GM12878 (cell line): ENCODE data around the gene BCAT1.

Experiments used
- CEBPB ChIP-seq, 2 experiments: fragments of 150-350 bp in 1 of 2; IDR thresholded peaks; 2 replicates each; pipeline ENCODE4 v1.6.1; 2012 to 2014; ENCODE audit warnings: low read depth in 2 of 2, low read length in 2 of 2, borderline replicate concordance in 1 of 2, inconsistent platforms in 1 of 2
- RFX5 ChIP-seq: IDR thresholded peaks from 2 replicates; pipeline ENCODE4 v1.6.1; 2011; ENCODE audit warnings: low read depth, low read length, improper control_type of control experiment
- SP1 ChIP-seq: IDR thresholded peaks from one replicate; pipeline ENCODE4 v1.6.1; 2011; ENCODE audit warnings: low read depth, low read length
- TARDBP ChIP-seq: IDR thresholded peaks from 2 replicates; pipeline ENCODE4 v1.6.1; 2016; ENCODE audit warnings: borderline replicate concordance
- TF ChIP-seq, protein P1 (sequence below), 3 experiments: IDR thresholded peaks in 2 of 3; conservative IDR thresholded peaks in 1 of 3; 2 replicates each; pipeline ENCODE4 v1.5.1; 2011; ENCODE audit warnings: low read depth in 3 of 3, low read length in 3 of 3, mild to moderate bottlenecking in 3 of 3, control low read depth in 2 of 3, moderate library complexity in 2 of 3, inconsistent platforms in 1 of 3, mixed read lengths in 1 of 3; ENCODE audit not compliant: control insufficient read depth in 2 of 3, insufficient read depth in 1 of 3; ENCODE audit errors: extremely low read depth in 1 of 3

DNA sequence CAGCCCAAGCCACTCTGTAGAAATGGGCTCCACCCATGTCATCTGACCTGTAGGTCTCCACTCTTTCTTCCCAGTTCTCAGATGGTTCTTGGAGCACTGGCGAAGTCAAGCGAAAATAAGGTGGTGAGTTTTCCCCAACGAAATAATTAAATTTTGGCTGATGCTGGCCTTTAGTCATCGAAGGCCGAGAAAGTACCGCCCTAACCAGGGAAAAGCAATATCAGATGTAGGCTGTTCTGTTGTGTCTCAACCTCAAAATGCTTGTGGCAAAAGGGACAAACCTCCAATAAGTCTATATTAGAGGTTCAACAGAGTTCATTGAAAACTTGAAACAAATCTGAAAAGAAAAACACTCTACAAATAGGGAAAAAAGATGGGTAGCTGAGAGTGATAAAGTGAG, 48.6 kb upstream of the BCAT1 start:
- TF ChIP-seq, protein P1, sequence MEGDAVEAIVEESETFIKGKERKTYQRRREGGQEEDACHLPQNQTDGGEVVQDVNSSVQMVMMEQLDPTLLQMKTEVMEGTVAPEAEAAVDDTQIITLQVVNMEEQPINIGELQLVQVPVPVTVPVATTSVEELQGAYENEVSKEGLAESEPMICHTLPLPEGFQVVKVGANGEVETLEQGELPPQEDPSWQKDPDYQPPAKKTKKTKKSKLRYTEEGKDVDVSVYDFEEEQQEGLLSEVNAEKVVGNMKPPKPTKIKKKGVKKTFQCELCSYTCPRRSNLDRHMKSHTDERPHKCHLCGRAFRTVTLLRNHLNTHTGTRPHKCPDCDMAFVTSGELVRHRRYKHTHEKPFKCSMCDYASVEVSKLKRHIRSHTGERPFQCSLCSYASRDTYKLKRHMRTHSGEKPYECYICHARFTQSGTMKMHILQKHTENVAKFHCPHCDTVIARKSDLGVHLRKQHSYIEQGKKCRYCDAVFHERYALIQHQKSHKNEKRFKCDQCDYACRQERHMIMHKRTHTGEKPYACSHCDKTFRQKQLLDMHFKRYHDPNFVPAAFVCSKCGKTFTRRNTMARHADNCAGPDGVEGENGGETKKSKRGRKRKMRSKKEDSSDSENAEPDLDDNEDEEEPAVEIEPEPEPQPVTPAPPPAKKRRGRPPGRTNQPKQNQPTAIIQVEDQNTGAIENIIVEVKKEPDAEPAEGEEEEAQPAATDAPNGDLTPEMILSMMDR (IDR thresholded peaks at IDR 0.05 in 2 of 3, conservative IDR thresholded peaks at IDR 0.05 in 1 of 3; ENCODE audit: control insufficient read depth in 2 of 3, extremely low read depth in 1 of 3, insufficient read depth in 1 of 3, low read depth in 3 of 3, low read length in 3 of 3): no peak
- TF ChIP-seq SP1: no peak
- TF ChIP-seq RFX5: no peak
- no peak for TF ChIP-seq CEBPB (IDR thresholded peaks at IDR 0.05; ENCODE audit: borderline replicate concordance in 1 of 2, low read depth in 2 of 2, low read length in 2 of 2)
- TF ChIP-seq TARDBP: no peak
